Retinal pigment epithelial cell (primary cell): ENCODE results near the gene BDH1.

ENCODE experiments used
- DNase-seq: peaks from one replicate; pipeline ENCODE4 v3.0.0-alpha.2; 2010; ENCODE audit warnings: low read depth
- H3K4me3 ChIP-seq: 2 replicates; pipeline ENCODE4 v1.5.1; 2011; ENCODE audit warnings: mild to moderate bottlenecking, low read length, control low read depth, moderate library complexity
- CTCF ChIP-seq: conservative IDR thresholded peaks from 2 replicates; pipeline ENCODE4 v1.5.1; 2011; ENCODE audit warnings: low read depth, low read length, control low read depth, inconsistent platforms

The BDH1 gene

DNA sequence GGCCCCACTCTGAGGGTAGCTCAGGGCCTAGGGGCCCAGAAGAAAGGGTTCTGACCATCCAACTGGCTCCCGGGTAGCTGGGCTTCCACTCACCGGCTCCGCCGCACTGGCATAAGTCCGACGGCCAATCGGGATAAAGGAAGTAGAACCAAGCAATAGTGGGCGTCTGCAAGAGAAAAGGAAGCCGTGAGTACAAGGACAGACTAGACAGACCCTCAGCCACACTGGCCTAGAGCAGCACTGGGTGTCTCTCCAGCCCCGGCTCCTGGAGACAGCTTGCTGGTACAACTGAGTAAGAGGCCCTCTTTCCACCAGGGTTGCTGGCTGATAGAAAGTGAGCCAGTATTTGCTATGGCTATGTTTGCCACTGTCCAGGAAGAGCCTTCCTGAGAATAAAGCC is 22.4 kb downstream of the BDH1 start:
- no peak for TF ChIP-seq CTCF
- DNase-seq: no peak
- H3K4me3 ChIP-seq: no peak overlapping the region

DNA sequence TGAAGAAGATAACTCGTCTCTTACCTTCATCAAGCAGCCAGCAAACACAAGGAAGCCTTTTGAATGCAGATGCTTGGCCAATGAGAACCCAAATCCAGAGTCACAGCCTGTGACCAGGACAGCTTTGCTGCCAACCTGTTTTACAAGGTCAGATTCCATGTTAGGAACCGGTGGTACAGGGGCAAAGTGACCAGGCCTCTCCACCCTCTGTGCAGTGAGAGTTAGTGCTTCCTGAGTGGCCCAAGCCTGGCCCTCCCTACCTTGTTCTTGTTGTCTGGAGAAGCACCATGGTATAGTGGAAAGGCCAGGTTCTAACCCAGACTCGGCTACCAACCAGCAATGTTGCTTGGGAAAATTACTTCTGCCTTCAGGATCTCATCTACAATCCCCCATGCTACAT is 23.4 kb downstream of the BDH1 start:
- no peak for TF ChIP-seq CTCF
- DNase-seq: no peak
- H3K4me3 ChIP-seq: no peak overlapping the region

GRCh38 chr3:197528190-197528589 is 27.6 kb downstream of the BDH1 start:
- no peak for TF ChIP-seq CTCF
- no peak overlapping the region for H3K4me3 ChIP-seq
- no peak for DNase-seq

DNA sequence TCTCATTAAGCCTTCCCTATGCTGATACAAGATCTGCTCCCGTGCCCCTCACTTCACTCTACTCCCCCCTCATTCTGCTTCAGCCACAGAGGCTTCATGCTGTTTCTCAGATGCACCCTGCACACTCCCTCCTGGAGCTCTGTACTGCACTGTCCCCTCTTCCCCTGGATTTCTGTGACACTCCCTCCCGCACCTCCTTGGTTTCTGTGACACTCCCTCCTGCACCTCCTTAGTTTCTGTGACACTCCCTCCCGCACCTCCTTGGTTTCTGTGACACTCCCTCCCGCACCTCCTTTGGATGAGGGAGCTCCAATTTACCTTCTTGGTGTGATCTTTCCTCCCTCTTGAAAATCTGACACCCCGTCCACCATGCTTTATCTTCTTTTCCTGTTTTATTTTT is 28.2 kb downstream of the BDH1 start:
- no peak for DNase-seq
- no peak for TF ChIP-seq CTCF

DNA sequence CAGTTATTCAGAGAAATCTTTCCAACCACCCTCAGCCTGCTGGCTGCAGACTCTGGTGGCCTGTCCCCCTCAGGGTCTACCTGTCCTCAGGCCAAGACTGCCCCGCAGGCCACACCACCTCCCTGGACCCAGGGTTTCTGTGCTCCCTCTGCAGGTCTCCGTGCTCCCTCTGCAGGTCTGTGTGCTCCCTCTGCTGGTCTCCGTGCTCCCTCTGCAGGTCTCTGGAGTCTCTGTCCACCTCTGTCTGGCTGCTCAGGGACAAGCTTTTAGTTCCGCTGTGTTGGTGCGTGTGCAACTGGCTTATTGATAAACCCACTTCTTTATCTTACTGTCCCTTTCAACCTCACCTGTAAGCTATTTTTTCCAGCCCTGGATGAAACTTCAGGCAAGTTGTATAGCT is 30.1 kb downstream of the BDH1 start:
- no peak overlapping the region for H3K4me3 ChIP-seq
- DNase-seq: no peak
- peak; percentile 53 for TF ChIP-seq CTCF

More for the DNA sequence above, 28.2 kb downstream of the BDH1 start:
- H3K4me3 ChIP-seq: no peak overlapping the region

DNA sequence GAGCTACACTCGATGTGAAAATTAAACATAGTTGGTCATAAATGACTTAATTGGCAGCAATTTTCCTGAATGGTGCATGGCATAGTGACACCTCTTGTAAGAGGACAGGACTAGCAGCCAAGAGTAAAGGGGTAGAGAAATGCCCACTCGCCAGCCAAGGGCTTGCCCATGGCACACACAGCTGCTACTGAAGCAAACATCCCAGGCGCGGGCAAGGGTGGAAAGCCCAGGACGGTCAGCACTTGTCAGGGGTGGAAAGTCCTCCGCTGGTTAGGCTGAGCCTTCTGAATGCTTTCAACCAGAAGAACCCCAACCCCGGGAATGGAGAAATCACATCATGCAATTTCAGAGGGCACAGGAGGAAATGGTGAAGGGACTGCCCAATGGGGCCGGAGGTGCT is 31.6 kb downstream of the BDH1 start:
- no peak overlapping the region for H3K4me3 ChIP-seq
- TF ChIP-seq CTCF: no peak
- no peak for DNase-seq

GRCh38 chr3:197523526-197523925 is 32.2 kb downstream of the BDH1 start:
- no peak overlapping the region for H3K4me3 ChIP-seq
- DNase-seq: no peak
- no peak for TF ChIP-seq CTCF
